PFSK-1 (cell line): ENCODE results near the gene COX19.

Experiments used
- FOXP2 ChIP-seq: optimal IDR thresholded peaks from 2 replicates; pipeline ENCODE3; 2011; ENCODE audit warnings: borderline replicate concordance, control low read depth, inconsistent platforms; ENCODE audit not compliant: insufficient read depth; ENCODE audit errors: extremely low read length, extremely low read depth
- POLR2AphosphoS5 ChIP-seq: IDR thresholded peaks from 2 replicates; pipeline ENCODE4 v1.6.1; 2012; ENCODE audit warnings: low read depth, mild to moderate bottlenecking, control low read depth, low read length, moderate library complexity
- REST ChIP-seq, 2 experiments: IDR thresholded peaks; 2 replicates each; pipeline versions ENCODE4 v1.6.1 to v1.8.0; 2011 to 2012; ENCODE audit warnings: low read depth in 2 of 2, low read length in 2 of 2, control low read depth in 1 of 2, inconsistent platforms in 1 of 2, mild to moderate bottlenecking in 1 of 2, moderate library complexity in 1 of 2; ENCODE audit not compliant: insufficient read depth in 1 of 2
- SIN3A ChIP-seq: IDR thresholded peaks from 2 replicates; pipeline ENCODE4 v1.6.1; 2012; ENCODE audit warnings: mild to moderate bottlenecking, low read length, moderate library complexity, borderline replicate concordance; ENCODE audit not compliant: insufficient read depth
- TAF1 ChIP-seq: IDR thresholded peaks from 2 replicates; pipeline ENCODE4 v1.6.1; 2012; ENCODE audit warnings: low read length, control low read depth, borderline replicate concordance; ENCODE audit not compliant: insufficient read depth

Gene COX19

GRCh38 chr7:958221-959200, 16.8 kb downstream of the COX19 start:
- TF ChIP-seq SIN3A (no peak), TAF1 (no peak), FOXP2 (no peak), REST (IDR thresholded peaks at IDR 0.05; ENCODE audit: insufficient read depth in 1 of 2, low read depth in 2 of 2, low read length in 2 of 2) (no peak), POLR2AphosphoS5 (no peak)

GRCh38 chr7:957418-958220, 17.7 kb downstream of the COX19 start:
- no peak for TF ChIP-seq TAF1
- TF ChIP-seq POLR2AphosphoS5 = no peak
- no peak for TF ChIP-seq REST (IDR thresholded peaks at IDR 0.05; ENCODE audit: insufficient read depth in 1 of 2, low read depth in 2 of 2, low read length in 2 of 2)
- TF ChIP-seq FOXP2 = no peak
- no peak for TF ChIP-seq SIN3A

GRCh38 chr7:956031-956430, 19.3 kb downstream of the COX19 start:
- no peak for TF ChIP-seq POLR2AphosphoS5
- no peak for TF ChIP-seq REST (IDR thresholded peaks at IDR 0.05; ENCODE audit: insufficient read depth in 1 of 2, low read depth in 2 of 2, low read length in 2 of 2)
- no peak for TF ChIP-seq TAF1
- no peak for TF ChIP-seq SIN3A
- no peak for TF ChIP-seq FOXP2

- TF ChIP-seq REST (IDR thresholded peaks at IDR 0.05; ENCODE audit: insufficient read depth in 1 of 2, low read depth in 2 of 2, low read length in 2 of 2) (no peak), FOXP2 (no peak), SIN3A (no peak), TAF1 (no peak), POLR2AphosphoS5 (no peak)
These were observed 20.8 kb downstream of the COX19 start, which contains the start of gene ADAP1 for GRCh38 chr7:954330-955238. TSS of gene ADAP1 (minus strand) at chr7:954680. CDS start at chr7:954477, 203 bp downstream.
